Measurements from ENCODE around the gene AK3.
"Not testable (repeated sequence)": the region's sequence is repeated elsewhere in the genome, so short reads cannot be mapped to it uniquely, and the experiment has no call there.

The AK3 gene

GRCh38 chr9:4666042-4666699 lies 74.8 kb downstream of the AK3 start, which contains the start of gene SPATA6L:
Gene SPATA6L, minus strand, starts transcription at chr9:4666480. Its CDS starts 230 bp downstream, at chr9:4666250.
- no peak for DNase-seq (ENCODE audit: low read depth in 2 of 2)

DNA sequence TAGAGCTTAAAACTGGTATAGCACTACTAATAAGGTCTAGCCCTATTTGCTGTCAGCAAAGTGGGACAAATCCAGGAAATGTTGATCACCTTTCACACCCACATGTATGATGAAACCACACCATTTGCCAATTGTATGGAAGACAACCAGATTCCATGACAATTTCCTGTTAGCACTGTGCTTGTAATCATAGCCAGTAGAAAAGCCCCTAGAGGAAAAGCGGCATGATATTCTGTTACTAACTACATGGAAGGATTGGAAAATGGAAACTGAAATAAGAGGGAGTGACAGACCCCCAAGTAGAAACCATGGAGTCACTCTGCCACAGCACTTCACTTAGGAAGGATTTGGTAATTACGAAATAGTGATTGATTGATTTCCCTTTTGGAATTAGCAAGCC lies 75.6 kb downstream of the AK3 start:
- DNase-seq (ENCODE audit: low read depth in 2 of 2): no peak

DNA sequence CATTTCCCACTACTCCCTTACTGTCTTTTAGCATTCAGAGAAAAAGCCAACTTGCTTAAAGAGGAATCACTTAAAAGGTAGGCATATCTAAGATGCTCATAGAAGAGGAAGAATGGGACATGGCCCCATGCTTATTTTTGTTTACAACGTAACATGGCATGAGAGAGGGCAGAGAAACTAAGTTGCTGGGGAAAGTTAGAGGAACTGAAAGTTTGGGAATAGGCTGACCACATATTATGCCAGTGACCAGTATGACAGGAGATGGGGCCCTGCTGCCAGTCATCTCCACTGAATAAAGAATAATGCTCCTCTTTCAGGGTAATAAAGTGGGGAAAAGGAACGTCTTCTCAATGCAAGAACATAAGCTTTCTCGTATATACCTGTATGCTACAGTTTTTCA lies 77.0 kb downstream of the AK3 start:
- DNase-seq (ENCODE audit: low read depth in 2 of 2): no peak

- DNase-seq (ENCODE audit: low read depth in 2 of 2): no peak
These were observed 77.8 kb downstream of the AK3 start for GRCh38 chr9:4662989-4663792.

DNA sequence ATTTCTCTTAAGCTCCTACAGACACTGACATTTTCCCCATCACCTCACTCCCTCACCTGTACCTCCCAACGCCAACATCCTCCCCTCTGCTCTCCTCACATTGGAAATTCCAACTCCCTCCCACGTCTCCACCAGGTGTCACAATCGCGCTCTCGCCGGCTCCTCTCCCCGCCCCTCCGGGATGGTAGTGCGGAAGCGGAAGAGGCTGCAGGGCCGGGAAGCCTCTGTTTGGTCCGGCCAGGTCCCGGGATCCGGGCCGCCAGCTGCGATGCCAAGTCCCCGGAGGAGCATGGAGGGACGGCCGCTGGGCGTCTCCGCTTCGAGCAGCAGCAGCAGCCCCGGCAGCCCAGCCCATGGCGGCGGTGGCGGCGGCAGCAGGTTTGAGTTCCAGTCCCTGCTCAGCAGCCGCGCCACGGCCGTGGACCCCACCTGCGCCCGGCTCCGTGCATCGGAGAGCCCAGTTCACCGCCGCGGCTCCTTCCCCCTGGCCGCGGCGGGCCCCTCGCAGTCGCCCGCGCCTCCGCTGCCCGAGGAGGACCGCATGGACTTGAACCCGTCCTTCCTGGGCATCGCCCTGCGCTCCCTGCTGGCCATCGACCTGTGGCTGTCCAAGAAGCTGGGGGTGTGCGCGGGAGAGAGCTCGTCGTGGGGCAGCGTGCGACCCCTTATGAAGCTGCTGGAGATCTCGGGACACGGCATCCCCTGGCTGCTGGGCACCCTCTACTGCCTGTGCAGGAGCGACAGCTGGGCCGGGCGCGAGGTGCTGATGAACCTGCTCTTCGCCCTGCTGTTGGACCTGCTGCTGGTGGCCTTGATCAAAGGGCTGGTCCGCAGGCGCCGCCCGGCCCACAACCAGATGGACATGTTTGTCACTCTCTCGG lies 78.7 kb downstream of the AK3 start, which contains the start of gene PLPP6:
Gene PLPP6, plus strand, starts transcription at position 187 of the 881 bp plus-strand sequence. Its CDS starts 82 bp downstream, at position 269.
- peak; percentile 42 to 49 for DNase-seq (ENCODE audit: low read depth in 2 of 2)

DNA sequence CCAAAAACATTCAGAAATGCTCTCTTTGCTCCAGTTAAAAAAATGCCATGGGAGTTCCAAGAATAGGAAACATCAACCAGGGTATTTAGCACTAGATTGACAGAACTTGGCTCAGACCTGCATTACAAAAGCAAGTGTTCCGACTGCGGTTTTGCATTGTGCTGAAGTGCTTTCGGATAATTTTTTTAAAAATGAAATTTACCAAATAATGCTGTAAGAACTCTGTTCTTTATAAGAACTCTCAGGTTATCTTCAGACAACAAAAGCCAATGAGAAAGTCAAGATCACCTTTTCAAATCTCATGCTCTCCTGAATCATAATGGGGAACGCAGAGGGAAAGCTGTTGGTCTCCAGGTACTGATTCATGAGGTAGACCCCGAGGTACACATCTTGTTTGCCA lies 79.4 kb downstream of the AK3 start:
- no peak for DNase-seq (ENCODE audit: low read depth in 2 of 2)

DNA sequence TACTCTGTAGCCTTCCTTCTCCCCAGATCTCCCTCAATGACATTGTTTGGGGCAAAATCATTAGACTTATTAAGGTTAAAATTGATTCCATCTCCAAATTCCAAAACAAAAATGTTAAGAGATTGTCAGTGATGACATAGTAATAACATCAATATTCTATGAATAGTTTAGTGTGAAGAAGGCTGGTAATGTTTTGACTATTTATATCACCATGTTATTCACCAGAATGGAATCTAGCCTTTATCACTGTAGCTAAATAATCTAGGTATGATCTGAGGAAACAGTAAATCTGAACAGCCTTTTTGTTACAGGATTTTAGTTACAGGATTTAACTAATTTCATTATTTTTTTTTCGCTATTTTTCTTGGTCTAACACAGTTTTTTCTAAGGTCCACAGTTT lies 79.8 kb downstream of the AK3 start:
- no peak for DNase-seq (ENCODE audit: low read depth in 2 of 2)

GRCh38 chr9:4660665-4661064 lies 80.3 kb downstream of the AK3 start:
- not testable (repeated sequence) for DNase-seq (ENCODE audit: low read depth in 2 of 2)

Measured in fibroblast of skin of left quadriceps (primary cell).